LNCAP (cell line): ENCODE measurements around the gene KAT2B.

Experiments used
- TF ChIP-seq, protein P1 (sequence below): fragments of 450-650 bp; IDR thresholded peaks from 2 replicates; pipeline ENCODE4 v1.5.1; 2017; ENCODE audit warnings: mild to moderate bottlenecking

Gene KAT2B

DNA sequence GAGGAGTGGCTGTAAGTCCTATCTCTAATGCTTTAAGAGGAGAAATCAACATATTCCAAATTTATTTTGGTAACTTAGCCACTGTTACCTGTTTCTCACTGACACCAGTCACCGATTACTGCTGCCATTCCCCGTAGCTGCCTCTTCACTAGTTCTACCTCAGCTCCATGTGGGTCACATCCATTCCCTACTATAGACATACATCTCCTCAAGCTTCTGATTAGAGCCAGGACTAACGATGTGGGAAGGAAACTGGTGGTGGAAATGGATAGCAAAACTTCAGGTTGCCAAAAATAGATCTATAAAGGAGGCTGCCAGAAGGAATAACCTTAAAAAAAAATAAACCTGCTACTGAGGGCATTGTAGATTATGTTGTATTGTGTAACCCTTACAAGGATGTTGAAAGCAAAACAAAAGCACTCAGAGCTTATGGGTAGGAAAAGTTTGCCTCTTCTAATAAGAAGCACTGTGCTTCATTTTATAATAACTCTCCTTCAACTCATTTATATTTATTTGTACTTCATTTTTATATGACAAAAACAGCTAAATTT lies 56.0 kb downstream of the KAT2B start:
- TF ChIP-seq, protein P1, sequence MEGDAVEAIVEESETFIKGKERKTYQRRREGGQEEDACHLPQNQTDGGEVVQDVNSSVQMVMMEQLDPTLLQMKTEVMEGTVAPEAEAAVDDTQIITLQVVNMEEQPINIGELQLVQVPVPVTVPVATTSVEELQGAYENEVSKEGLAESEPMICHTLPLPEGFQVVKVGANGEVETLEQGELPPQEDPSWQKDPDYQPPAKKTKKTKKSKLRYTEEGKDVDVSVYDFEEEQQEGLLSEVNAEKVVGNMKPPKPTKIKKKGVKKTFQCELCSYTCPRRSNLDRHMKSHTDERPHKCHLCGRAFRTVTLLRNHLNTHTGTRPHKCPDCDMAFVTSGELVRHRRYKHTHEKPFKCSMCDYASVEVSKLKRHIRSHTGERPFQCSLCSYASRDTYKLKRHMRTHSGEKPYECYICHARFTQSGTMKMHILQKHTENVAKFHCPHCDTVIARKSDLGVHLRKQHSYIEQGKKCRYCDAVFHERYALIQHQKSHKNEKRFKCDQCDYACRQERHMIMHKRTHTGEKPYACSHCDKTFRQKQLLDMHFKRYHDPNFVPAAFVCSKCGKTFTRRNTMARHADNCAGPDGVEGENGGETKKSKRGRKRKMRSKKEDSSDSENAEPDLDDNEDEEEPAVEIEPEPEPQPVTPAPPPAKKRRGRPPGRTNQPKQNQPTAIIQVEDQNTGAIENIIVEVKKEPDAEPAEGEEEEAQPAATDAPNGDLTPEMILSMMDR: no peak

GRCh38 chr3:20097015-20097414 lies 56.8 kb downstream of the KAT2B start:
- TF ChIP-seq, protein P1: no peak

DNA sequence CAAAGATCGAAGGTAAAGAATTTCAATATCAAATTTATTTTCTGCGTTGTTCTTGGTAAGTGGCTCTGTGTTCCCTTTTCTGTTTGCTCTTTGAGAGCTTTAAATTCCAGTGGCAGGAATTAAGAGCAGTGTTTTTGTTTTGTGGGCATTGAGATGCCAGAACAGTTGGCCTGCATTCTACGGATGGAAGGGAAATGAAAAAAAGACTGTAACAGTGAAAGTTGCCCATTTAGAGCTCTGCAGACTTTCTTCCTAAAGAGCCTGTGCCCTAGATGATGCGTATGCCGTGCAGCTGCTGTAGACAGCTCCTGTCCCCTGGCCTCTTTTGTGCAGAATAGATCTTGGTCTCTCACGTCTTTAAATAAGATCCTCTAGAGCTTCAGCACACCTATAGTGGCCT lies 58.8 kb downstream of the KAT2B start:
- TF ChIP-seq, protein P1: no peak

DNA sequence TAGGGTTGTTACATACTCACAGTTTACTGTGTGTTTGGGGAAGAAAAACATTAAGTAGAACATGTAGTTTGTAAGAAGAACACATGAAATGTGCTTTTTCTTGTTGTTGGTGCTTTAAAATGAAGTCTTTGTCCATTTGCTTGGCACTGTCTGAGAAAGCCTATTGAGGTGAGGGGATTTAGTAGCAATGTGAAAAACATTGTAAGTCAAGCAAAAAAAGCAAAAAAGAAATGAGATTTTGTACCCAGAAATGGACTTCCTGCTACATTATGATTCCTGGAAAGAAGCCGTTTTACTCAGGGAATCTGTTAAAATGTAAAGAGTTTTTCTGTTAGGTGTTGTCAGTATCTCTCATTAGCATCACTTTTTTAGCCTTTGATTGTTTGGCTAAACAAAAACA lies 59.9 kb downstream of the KAT2B start:
- TF ChIP-seq, protein P1: no peak

DNA sequence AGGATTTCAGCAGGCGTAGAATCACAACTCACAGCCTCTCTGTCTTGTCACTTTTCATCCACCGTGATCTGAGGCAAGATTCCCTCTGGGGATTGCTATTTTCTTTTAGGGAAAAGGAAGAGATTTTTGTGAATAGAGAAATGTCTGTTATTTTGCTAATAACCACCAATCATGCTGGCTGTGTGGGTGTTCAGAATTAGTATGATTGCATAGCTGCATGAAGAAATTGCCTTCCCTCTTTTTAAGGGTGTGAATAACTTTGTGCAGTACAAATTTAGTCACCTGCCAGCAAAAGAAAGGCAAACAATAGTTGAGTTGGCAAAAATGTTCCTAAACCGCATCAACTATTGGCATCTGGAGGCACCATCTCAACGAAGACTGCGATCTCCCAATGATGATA lies 60.8 kb downstream of the KAT2B start:
- TF ChIP-seq, protein P1: no peak

DNA sequence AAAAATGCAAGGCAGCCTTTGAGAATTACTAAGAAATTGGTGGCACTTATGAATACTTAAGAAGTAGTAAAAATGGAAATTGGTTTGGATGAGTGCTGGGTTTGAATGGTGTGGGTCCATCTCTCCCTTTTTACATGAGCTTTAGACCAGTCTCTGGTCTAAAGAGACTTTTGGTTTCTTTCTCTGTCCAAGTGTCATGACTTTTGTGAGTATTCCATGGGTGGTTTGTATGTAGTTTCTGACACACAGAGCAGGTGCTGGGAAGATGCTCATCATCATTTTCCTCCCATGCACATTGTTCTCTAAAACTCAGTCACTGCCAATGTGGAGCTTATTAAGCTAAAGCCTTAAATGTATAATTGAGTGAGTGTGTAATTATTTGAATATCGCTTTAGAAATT lies 63.5 kb downstream of the KAT2B start:
- TF ChIP-seq, protein P1: no peak

DNA sequence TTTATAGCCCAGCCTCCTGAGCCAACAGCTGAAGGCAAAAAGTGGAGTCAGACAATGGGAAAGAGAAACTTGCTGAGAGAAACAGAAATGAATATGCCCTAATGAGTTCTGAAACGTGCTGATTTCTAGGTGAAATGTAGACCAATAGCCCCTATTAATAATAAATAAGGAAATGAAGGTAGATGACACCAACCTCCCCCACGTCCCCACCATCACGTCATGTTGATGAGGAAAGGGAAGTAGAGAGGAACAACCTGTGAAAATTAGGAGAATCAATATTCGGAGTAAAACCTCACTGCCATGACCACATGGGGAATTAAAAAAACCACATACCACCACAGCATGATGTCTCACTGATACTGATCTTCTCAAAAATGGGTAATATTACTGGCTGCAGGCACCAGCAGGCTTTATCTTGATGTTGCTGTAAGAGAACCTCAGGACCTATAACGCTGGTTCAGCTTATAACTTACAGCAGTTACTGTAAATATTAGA lies 64.0 kb downstream of the KAT2B start:
- TF ChIP-seq, protein P1: no peak
